ENCODE data around the gene KLF2. TPM values are rescaled to one million over a fixed set of nuclear protein-coding genes. Genes with fewer than 3 reads are reported as not detected.

KLF2 gene
- total RNA-seq, 1 donor from 2014 or later = under 0.01 TPM

Other genes with a start within 250 kb of the KLF2 start
- gene TPM4, start 248.3 kb upstream of the KLF2 start, total RNA-seq = 235 and 395 TPM in 2 replicates
- 76.6 and 99.2 TPM in 2 replicates for gene RAB8A, start 212.9 kb upstream of the KLF2 start, total RNA-seq
- gene HSH2D, start 181.1 kb upstream of the KLF2 start, total RNA-seq = 0.26 and 0.38 TPM in 2 replicates
- not detected in 2 replicates for gene CIB3, start 151.3 kb upstream of the KLF2 start, total RNA-seq
- 80.9 and 82.9 TPM in 2 replicates for gene FAM32A, start 139.4 kb upstream of the KLF2 start, total RNA-seq
- 20.5 and 23.4 TPM in 2 replicates for gene AP1M1, start 126.9 kb upstream of the KLF2 start, total RNA-seq
- gene EPS15L1, start 147.1 kb downstream of the KLF2 start, total RNA-seq = 11.1 and 14.3 TPM in 2 replicates
- 0.26 and 0.51 TPM in 2 replicates for gene CALR3, start 171.3 kb downstream of the KLF2 start, total RNA-seq
- gene C19orf44, start 171.6 kb downstream of the KLF2 start, total RNA-seq = 0.77 and 1.1 TPM in 2 replicates
- gene CHERP, start 217.6 kb downstream of the KLF2 start, total RNA-seq = 2.4 and 5.8 TPM in 2 replicates
- gene SLC35E1, start 247.6 kb downstream of the KLF2 start, total RNA-seq = 24.7 and 26.1 TPM in 2 replicates

Measured in bronchial epithelial cell (primary cell).